PC-9 (cell line): ENCODE measurements around the gene SMOC2.

Experiments
- EZH2 ChIP-seq: fragments of 200-600 bp; sonication (generic); IDR thresholded peaks from 2 replicates; pipeline ENCODE4 v1.8.0; 2017; ENCODE audit warnings: antibody characterized with exemption, low read depth
- TF ChIP-seq, protein P1 (sequence below): fragments of 200-600 bp; sonication (generic); conservative IDR thresholded peaks from 2 replicates; pipeline ENCODE4 v1.6.1; 2017; ENCODE audit warnings: mixed run types, antibody characterized with exemption, mild to moderate bottlenecking, moderate library complexity

DNA sequence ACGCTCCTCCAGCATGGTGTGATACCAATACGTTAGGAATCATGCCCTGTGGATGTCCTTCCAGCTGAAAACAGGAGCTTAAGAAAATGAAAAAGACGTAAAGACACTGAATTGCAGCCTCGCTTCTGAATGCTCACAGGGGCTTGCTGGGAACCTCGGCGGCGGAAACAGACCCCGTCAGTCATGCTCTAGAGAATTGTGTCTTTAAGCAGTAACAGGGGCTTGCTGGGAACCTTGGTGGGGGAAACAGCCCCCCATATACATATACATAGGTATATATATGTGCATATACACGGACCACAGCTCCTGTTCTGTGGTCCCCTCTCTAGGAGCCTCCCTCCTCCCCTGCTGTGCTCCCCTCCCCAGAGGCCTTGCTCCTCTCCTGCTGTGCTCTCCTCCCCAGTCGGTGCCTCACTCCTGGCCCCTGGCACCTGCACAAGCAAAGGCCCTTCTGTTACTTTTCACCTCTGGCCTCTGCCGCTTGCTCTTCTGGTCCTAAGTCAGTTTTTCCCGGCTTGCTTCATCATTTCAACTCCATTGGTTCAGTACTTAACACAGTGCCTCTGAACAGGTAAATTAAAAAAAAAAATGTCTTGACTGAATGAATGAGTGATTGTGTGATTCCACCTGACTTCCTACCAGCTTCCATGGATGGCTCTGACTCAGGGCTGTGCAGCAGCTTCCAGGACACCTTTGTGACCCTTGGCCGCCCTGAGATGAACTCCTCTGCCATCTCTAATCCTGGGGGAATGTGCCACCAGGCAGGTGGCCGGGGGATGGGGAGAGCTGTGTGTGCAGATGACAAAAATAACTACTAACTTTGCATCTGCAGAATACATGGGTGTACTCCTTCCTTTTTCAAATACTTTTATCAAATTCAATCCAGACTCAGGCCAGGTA is 246.1 kb downstream of the SMOC2 start:
- TF ChIP-seq, protein P1, sequence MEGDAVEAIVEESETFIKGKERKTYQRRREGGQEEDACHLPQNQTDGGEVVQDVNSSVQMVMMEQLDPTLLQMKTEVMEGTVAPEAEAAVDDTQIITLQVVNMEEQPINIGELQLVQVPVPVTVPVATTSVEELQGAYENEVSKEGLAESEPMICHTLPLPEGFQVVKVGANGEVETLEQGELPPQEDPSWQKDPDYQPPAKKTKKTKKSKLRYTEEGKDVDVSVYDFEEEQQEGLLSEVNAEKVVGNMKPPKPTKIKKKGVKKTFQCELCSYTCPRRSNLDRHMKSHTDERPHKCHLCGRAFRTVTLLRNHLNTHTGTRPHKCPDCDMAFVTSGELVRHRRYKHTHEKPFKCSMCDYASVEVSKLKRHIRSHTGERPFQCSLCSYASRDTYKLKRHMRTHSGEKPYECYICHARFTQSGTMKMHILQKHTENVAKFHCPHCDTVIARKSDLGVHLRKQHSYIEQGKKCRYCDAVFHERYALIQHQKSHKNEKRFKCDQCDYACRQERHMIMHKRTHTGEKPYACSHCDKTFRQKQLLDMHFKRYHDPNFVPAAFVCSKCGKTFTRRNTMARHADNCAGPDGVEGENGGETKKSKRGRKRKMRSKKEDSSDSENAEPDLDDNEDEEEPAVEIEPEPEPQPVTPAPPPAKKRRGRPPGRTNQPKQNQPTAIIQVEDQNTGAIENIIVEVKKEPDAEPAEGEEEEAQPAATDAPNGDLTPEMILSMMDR = no peak
- TF ChIP-seq EZH2 = no peak
